Measurements from ENCODE around the gene ZNF862. TPM values are rescaled to one million over a fixed set of nuclear protein-coding genes. Genes with fewer than 3 reads are reported as not detected.

The ZNF862 gene
- total RNA-seq, 2 experiments from 2014 or later: 44.1 to 45.6 TPM

DNA sequence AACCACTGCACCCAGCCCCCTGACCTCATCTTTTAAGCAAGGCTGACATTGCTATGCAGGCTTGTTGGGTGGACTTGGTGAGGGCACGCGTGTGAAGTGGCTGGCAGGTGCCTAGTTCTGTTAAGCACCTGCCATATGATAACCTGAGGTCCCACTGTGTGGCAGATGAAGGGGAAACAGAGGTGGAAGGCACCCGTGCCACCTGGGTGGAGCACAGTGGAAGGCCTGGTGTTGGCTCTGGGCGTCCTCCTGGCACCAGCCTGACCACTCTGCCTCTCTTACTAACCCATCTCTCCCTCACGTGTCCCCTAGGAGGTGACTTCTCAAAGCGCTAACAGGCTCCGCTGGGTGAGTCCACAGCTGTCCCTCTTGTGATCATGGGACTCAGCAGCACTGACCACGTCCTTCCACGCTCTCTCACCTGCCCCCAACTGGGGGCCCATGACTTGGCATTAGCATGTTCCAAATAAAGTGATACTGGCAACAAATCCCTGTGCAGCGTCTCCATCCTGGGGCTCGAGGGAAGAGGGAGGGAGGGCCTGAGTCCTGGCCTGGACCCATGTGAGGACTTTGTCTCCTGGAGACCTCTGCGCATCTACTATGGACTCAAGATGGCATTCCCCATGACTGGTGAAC, 4.6 kb upstream of the ZNF862 start:
- DNase-seq (no peak), ATAC-seq (ENCODE audit: low read depth) (no peak)
- H3K9me3 Mint-ChIP-seq: no peaks in the 10 kb centered on the region
- POLR2A ChIA-PET: no interaction called here
- peaks cover 6% of the 10 kb centered on the region for H3K4me1 Mint-ChIP-seq
- no peak overlapping the region for H3K4me3 Mint-ChIP-seq
- H3K27ac Mint-ChIP-seq: no peak overlapping the region
- H3K27me3 Mint-ChIP-seq: peaks cover 16% of the 10 kb centered on the region
- H3K36me3 Mint-ChIP-seq: no peaks in the 10 kb centered on the region

GRCh38 chr7:149834601-149835000, 3.6 kb upstream of the ZNF862 start:
- Mint-ChIP-seq H3K4me3 (no peak overlapping the region), H3K9me3 (no peaks in the 10 kb centered on the region), H3K4me1 (peaks cover 14% of the 10 kb centered on the region), H3K36me3 (peaks cover 4% of the 10 kb centered on the region), H3K27me3 (peaks cover 16% of the 10 kb centered on the region), H3K27ac (no peak overlapping the region)
- no peak for ATAC-seq (ENCODE audit: low read depth)
- DNase-seq: no peak
- POLR2A ChIA-PET: no interaction called here

DNA sequence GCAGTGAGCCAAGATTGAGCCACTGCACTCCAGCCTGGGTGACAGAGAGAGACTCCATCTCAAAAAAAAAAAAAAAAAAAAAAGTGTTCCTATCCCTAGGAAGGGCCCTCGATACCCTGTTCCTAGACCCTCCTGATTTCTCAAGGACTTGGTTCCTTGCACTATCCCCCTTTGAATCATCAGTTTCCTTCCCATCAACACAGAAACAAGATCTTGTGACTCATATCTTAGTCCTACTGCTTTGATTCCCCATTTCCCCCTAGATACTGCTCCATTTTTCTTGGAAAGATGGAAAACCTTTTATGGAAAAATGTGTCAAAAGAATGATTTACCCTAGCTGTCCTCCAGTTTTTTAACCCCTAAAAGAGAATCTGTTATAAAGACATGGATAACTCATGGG, 1.7 kb upstream of the ZNF862 start:
- no peak overlapping the region for H3K27ac Mint-ChIP-seq
- H3K27me3 Mint-ChIP-seq: peaks cover 14% of the 10 kb centered on the region
- no peak overlapping the region for H3K4me3 Mint-ChIP-seq
- POLR2A ChIA-PET: interaction anchor here (0.7 kb wide), 1 partner anchor 902 kb away, joined by 4 read pairs; no protein-coding TSS in a partner anchor
- H3K9me3 Mint-ChIP-seq: no peaks in the 10 kb centered on the region
- peaks cover 7% of the 10 kb centered on the region for H3K36me3 Mint-ChIP-seq
- DNase-seq: no peak
- no peak for ATAC-seq (ENCODE audit: low read depth)
- H3K4me1 Mint-ChIP-seq: peaks cover 17% of the 10 kb centered on the region

- Mint-ChIP-seq H3K4me1 (peaks cover 22% of the 10 kb centered on the region), H3K36me3 (peaks cover 7% of the 10 kb centered on the region), H3K27ac (no peak overlapping the region), H3K27me3 (peaks cover 10% of the 10 kb centered on the region), H3K9me3 (no peaks in the 10 kb centered on the region), H3K4me3 (peak overlapping the region; percentile 88)
- ATAC-seq (ENCODE audit: low read depth): no peak
- POLR2A ChIA-PET: interaction anchor here (0.7 to 2.9 kb wide), 8 partner anchors 12 to 46 kb away, joined by 3 to 42 read pairs (median 7); no protein-coding TSS in a partner anchor
- DNase-seq: no peak
Observed at GRCh38 chr7:149837564-149838223, 481 bp upstream of the ZNF862 start.

DNA sequence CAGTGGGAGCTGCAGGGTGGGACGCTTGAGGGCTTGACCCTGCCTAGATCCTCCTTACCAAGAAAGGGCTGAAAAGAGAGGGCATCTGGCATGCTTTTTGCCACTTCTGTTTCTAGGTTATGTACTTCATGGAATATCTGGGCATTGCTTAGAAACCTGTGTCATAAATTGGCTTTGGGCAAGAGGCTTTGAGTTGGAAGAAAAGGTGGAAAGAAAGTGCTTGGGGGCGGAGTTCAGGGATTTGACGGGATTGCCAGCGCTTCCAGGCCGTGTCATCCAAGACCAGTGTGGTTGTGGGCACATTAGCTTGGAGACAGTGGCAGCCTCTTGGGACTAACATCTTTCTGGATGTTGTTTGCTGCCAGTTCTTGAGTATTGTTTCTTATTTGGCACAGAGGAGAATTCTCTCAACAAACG, 825 bp downstream of the ZNF862 start:
- Mint-ChIP-seq H3K9me3 (no peaks in the 10 kb centered on the region), H3K4me3 (peak overlapping the region; percentile 88), H3K27me3 (peaks cover 10% of the 10 kb centered on the region), H3K27ac (peak overlapping the region; percentile 75), H3K36me3 (peaks cover 7% of the 10 kb centered on the region), H3K4me1 (peaks cover 22% of the 10 kb centered on the region)
- no peak for DNase-seq
- POLR2A ChIA-PET: interaction anchor here (1.6 to 2.9 kb wide), 5 partner anchors 11 to 36 kb away, joined by 7 to 42 read pairs (median 23); no protein-coding TSS in a partner anchor
- no peak for ATAC-seq (ENCODE audit: low read depth)

DNA sequence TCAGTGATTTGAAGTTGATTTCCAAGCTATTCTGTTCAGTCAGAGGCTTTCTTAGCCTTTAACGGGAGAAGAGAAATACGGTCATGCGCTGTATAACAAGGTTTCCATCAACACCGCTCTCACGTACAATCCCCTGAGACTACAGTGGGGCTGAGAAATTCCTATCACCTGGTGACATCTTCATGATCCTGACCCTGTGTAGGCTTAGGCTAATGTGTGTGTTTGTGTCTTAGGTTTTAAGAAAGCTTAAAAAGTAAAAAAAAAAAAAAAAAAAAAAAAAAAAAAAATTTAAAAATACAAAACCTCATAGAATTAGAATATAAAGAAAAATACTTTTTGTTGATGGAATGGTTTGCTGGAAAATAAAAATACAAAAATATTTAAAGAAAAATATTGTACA, 1.8 kb downstream of the ZNF862 start:
- Mint-ChIP-seq H3K9me3 (no peaks in the 10 kb centered on the region), H3K4me1 (peaks cover 22% of the 10 kb centered on the region), H3K4me3 (peak overlapping the region; percentile 88), H3K36me3 (peaks cover 7% of the 10 kb centered on the region), H3K27me3 (peaks cover 7% of the 10 kb centered on the region), H3K27ac (no peak overlapping the region)
- ATAC-seq (ENCODE audit: low read depth) (no peak), DNase-seq (no peak)
- POLR2A ChIA-PET: interaction anchor here (0.7 to 2.9 kb wide), 5 partner anchors 10 to 35 kb away, joined by 4 to 42 read pairs (median 23); no protein-coding TSS in a partner anchor

GRCh38 chr7:149843566-149843965, 5.4 kb downstream of the ZNF862 start:
- no peak for ATAC-seq (ENCODE audit: low read depth)
- peaks cover 15% of the 10 kb centered on the region for H3K36me3 Mint-ChIP-seq
- H3K4me1 Mint-ChIP-seq: peaks cover 18% of the 10 kb centered on the region
- no peaks in the 10 kb centered on the region for H3K9me3 Mint-ChIP-seq
- POLR2A ChIA-PET: no interaction called here
- no peaks in the 10 kb centered on the region for H3K27me3 Mint-ChIP-seq
- no peak for DNase-seq
- no peak overlapping the region for H3K4me3 Mint-ChIP-seq
- H3K27ac Mint-ChIP-seq: no peak overlapping the region

- Mint-ChIP-seq H3K4me3 (no peak overlapping the region), H3K4me1 (peaks cover 11% of the 10 kb centered on the region), H3K27ac (no peak overlapping the region), H3K36me3 (peaks cover 11% of the 10 kb centered on the region), H3K27me3 (no peaks in the 10 kb centered on the region), H3K9me3 (no peaks in the 10 kb centered on the region)
- POLR2A ChIA-PET: no interaction called here
- ATAC-seq (ENCODE audit: low read depth) (no peak), DNase-seq (no peak)
Observed at GRCh38 chr7:149844445-149844844, 6.3 kb downstream of the ZNF862 start.

DNA sequence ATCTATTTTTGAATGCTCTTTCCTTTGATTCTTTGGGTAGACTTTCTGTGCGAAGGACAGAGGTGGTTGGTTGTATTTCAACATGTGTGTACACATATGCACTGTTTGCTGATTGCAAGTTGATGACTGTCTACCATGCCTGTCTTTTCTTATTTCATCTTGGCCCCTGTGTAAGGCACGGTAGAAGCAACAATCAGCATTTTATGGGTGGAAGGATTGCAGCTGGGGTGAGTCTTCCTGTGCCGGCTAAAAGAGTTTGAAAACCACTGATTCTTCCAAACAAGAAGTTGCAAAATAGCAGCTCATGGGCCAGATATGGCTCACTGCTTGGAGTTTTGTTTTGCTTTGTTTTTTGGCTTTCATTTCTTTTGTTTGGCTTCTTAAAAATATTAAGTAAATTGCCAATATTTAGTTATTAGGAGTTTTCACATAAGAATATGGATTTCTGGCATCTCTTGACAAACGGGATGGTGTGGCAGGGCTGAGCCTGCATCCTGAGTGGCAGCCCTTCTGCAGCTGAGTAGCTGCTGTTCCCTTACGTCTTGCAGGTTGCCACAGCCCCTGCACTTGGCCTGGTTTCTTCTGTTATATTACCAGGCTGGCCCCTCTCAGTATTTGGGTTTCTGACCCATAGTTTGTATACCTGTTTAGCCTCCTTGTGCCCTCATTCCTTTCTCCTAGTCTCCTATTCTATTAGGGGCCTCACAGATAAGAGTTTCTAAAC, 7.2 kb downstream of the ZNF862 start:
- H3K9me3 Mint-ChIP-seq: no peaks in the 10 kb centered on the region
- H3K36me3 Mint-ChIP-seq: peaks cover 10% of the 10 kb centered on the region
- no peak overlapping the region for H3K27ac Mint-ChIP-seq
- H3K4me1 Mint-ChIP-seq: peaks cover 13% of the 10 kb centered on the region
- no peak for ATAC-seq (ENCODE audit: low read depth)
- H3K27me3 Mint-ChIP-seq: no peaks in the 10 kb centered on the region
- POLR2A ChIA-PET: interaction anchor here (0.9 kb wide), 1 partner anchor 20 kb away, joined by 3 read pairs; no protein-coding TSS in a partner anchor
- no peak for DNase-seq
- H3K4me3 Mint-ChIP-seq: no peak overlapping the region

- Mint-ChIP-seq H3K4me3 (no peak overlapping the region), H3K4me1 (peaks cover 12% of the 10 kb centered on the region), H3K27me3 (no peaks in the 10 kb centered on the region), H3K36me3 (peaks cover 8% of the 10 kb centered on the region), H3K27ac (no peak overlapping the region), H3K9me3 (no peaks in the 10 kb centered on the region)
- POLR2A ChIA-PET: no interaction called here
- DNase-seq (no peak), ATAC-seq (ENCODE audit: low read depth) (no peak)
Observed at GRCh38 chr7:149846021-149846420, 7.8 kb downstream of the ZNF862 start.

DNA sequence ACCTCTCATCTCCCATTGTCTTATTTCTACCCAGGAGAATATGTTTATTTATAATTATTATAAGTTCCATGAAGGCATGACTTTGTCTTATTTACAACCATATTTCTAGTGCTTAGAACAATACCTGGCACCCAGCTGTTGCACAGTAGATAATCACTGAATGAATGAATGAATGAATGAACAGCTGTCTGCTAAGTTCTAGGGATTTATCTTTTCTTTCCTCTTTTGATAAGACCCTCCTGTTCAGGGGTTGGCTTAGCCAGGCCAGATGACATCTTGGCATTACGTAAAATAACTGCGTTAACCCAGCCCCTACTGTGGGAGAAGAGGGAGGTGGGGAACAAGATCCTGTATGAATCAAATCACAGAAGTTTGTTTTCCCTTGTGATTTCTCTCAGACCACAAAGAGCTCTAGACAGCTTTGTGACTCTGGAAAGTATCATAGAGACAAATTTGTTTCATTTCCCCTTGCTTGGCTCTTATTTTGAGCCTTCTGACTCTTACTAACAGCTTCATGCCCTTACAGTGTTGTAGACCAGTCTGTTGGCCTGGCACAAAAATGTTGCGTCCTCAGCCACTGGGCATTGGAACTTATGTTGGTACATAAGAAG, 8.4 kb downstream of the ZNF862 start:
- ATAC-seq (ENCODE audit: low read depth): no peak
- DNase-seq: no peak
- peaks cover 8% of the 10 kb centered on the region for H3K36me3 Mint-ChIP-seq
- H3K27me3 Mint-ChIP-seq: no peaks in the 10 kb centered on the region
- H3K9me3 Mint-ChIP-seq: no peaks in the 10 kb centered on the region
- H3K4me1 Mint-ChIP-seq: peaks cover 12% of the 10 kb centered on the region
- no peak overlapping the region for H3K4me3 Mint-ChIP-seq
- POLR2A ChIA-PET: no interaction called here
- no peak overlapping the region for H3K27ac Mint-ChIP-seq

DNA sequence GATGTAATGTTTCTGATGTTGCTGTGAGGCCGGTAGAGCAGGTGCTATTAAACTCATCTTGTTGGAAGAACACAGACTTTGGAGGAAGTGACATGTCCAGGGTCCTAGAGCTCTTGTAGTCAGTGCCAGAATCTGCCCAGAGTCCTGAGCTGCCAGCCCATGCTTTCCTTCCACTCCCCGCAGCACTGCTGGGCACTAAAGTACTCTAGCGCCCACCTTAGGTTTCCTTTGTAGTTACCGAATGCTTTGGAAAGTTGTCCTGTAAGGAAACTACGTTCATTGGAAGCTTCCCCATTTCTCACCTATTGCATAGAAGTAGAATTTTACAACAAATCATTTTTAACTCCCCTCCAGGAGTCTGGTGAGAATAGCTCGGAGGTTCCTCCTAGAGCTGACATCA, 11.0 kb downstream of the ZNF862 start:
- DNase-seq (no peak), ATAC-seq (ENCODE audit: low read depth) (no peak)
- no peak overlapping the region for H3K4me3 Mint-ChIP-seq
- POLR2A ChIA-PET: interaction anchor here (1.8 to 2.3 kb wide), 3 partner anchors 10 to 20 kb away, joined by 4 to 23 read pairs (median 5); partner anchors contain the start of gene ZNF862
- no peak overlapping the region for H3K27ac Mint-ChIP-seq
- H3K36me3 Mint-ChIP-seq: peaks cover 12% of the 10 kb centered on the region
- H3K4me1 Mint-ChIP-seq: peaks cover 9% of the 10 kb centered on the region
- no peaks in the 10 kb centered on the region for H3K27me3 Mint-ChIP-seq
- no peaks in the 10 kb centered on the region for H3K9me3 Mint-ChIP-seq

DNA sequence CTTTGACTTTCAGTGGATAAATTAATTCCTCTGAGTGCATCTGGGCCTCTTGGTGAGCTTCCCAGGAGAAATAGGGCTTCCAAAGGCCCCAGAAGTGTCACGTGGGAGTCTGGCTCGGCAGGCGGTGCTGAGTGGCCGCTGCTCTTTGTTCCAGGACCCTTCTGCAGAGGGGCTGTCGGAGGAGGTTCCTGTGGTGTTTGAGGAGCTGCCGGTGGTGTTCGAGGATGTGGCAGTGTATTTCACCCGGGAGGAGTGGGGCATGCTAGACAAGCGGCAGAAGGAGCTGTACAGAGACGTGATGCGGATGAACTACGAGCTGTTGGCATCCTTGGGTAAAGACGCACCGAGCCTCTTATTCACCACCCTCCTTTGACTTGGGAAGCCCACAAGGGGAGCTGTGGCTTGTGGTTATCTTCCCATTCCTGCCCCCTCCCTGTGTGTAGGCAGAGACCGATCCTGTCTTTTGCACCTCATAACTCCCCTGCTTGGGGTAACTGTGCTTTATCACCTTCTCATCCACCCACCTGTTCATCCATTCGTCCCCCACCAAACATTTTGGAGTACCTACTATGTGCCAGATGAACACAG, 11.9 kb downstream of the ZNF862 start:
- POLR2A ChIA-PET: interaction anchor here (1.8 to 2.3 kb wide), 3 partner anchors 11 to 19 kb away, joined by 4 to 23 read pairs (median 5); partner anchors contain the start of gene ZNF862
- Mint-ChIP-seq H3K4me1 (peaks cover 14% of the 10 kb centered on the region), H3K36me3 (peaks cover 12% of the 10 kb centered on the region)

More for the DNA sequence above, 11.9 kb downstream of the ZNF862 start:
- DNase-seq (no peak), ATAC-seq (ENCODE audit: low read depth) (no peak)
- Mint-ChIP-seq H3K27ac (no peak overlapping the region), H3K9me3 (no peaks in the 10 kb centered on the region), H3K27me3 (no peaks in the 10 kb centered on the region), H3K4me3 (no peak overlapping the region)

All from activated naive CD8-positive, alpha-beta T cell treated with anti-CD3 and anti-CD28 coated beads, Interleukin-2, amount 10 ng/mL, durations not matched to agents 7 days and 5 days (primary cell).